OCI-LY1 (cell line): ENCODE results near the gene DYRK2.

ENCODE experiments used
- H2AFZ ChIP-seq: fragments of 200-600 bp; sonication (generic), shearing (Covaris generic); 2 replicates; pipeline ENCODE4 v1.6.0; 2014; ENCODE audit warnings: antibody characterized with exemption, mild to moderate bottlenecking, low read length
- H3F3A ChIP-seq: fragments of 200-600 bp; sonication (generic), shearing (Covaris generic); 2 replicates; pipeline ENCODE4 v1.6.0; 2014; ENCODE audit warnings: mild to moderate bottlenecking, antibody characterized with exemption, low read length, moderate library complexity; ENCODE audit not compliant: insufficient read depth
- H3K27ac ChIP-seq: fragments of 200-600 bp; sonication (generic); 2 replicates; pipeline ENCODE4 v1.5.1; 2014; ENCODE audit warnings: low read length, mixed run types, mild to moderate bottlenecking, low read depth; ENCODE audit not compliant: poor library complexity, severe bottlenecking
- H3K27me3 ChIP-seq: fragments of 200-600 bp; sonication (generic); 2 replicates; pipeline ENCODE4 v1.6.0; 2014; ENCODE audit warnings: antibody characterized with exemption, mild to moderate bottlenecking, low read length, moderate library complexity; ENCODE audit not compliant: insufficient read depth
- H3K36me3 ChIP-seq: fragments of 200-600 bp; sonication (generic); 2 replicates; pipeline ENCODE4 v1.6.1; 2014; ENCODE audit warnings: mild to moderate bottlenecking, antibody characterized with exemption, low read length, moderate library complexity, mixed read lengths; ENCODE audit not compliant: insufficient read depth
- H3K4me1 ChIP-seq: fragments of 200-600 bp; sonication (generic); 2 replicates; pipeline ENCODE4 v1.5.1; 2014; ENCODE audit warnings: mild to moderate bottlenecking, low read length, moderate library complexity; ENCODE audit not compliant: insufficient read depth, severe bottlenecking
- H3K4me2 ChIP-seq: fragments of 200-600 bp; sonication (generic), shearing (Covaris generic); 2 replicates; pipeline ENCODE4 v1.6.1; 2014; ENCODE audit warnings: low read length
- H3K4me3 ChIP-seq: fragments of 200-600 bp; sonication (generic); 2 replicates; pipeline ENCODE4 v1.5.1; 2014; ENCODE audit warnings: low read length, low read depth, mild to moderate bottlenecking, mixed read lengths; ENCODE audit not compliant: poor library complexity, severe bottlenecking
- H3K79me2 ChIP-seq: fragments of 200-600 bp; shearing (Covaris generic); 2 replicates; pipeline ENCODE4 v1.6.1; 2016; ENCODE audit warnings: mixed run types, low read length, mixed read lengths; ENCODE audit not compliant: insufficient read depth
- H3K9ac ChIP-seq: fragments of 200-600 bp; sonication (generic), shearing (Covaris generic); 2 replicates; pipeline ENCODE4 v1.6.1; 2014; ENCODE audit warnings: mild to moderate bottlenecking, low read length, mixed read lengths
- H3K9me2 ChIP-seq: fragments of 200-600 bp; sonication (generic), shearing (Covaris generic); 2 replicates; pipeline ENCODE4 v1.6.1; 2014; ENCODE audit warnings: low read depth, mild to moderate bottlenecking, low read length, mixed read lengths
- H3K9me3 ChIP-seq: fragments of 200-600 bp; shearing (Covaris generic); 2 replicates; pipeline ENCODE4 v1.6.1; 2014; ENCODE audit warnings: low read length, mixed read lengths
- H4K20me1 ChIP-seq: fragments of 200-600 bp; sonication (generic), shearing (Covaris generic); 2 replicates; pipeline ENCODE4 v1.6.0; 2016; ENCODE audit warnings: mild to moderate bottlenecking, low read length; ENCODE audit not compliant: insufficient read depth
- EZH2 ChIP-seq: fragments of 200-600 bp; sonication (generic), shearing (Covaris generic); IDR thresholded peaks from 2 replicates; pipeline ENCODE4 v1.8.0; 2017; ENCODE audit warnings: borderline replicate concordance, mixed run types, mild to moderate bottlenecking, antibody characterized with exemption, low read length, moderate library complexity, mixed read lengths
- TF ChIP-seq, protein P1 (sequence below): fragments of 200-600 bp; sonication (generic), shearing (Covaris generic); IDR thresholded peaks from 2 replicates; pipeline ENCODE4 v1.5.1; 2017; ENCODE audit warnings: mild to moderate bottlenecking, antibody characterized with exemption, low read length, moderate library complexity, mixed read lengths

The DYRK2 gene

GRCh38 chr12:67710582-67710981, 62.0 kb downstream of the DYRK2 start:
- Histone ChIP-seq H3K4me3 (no peak overlapping the region), H3F3A (no peaks in the 10 kb centered on the region), H3K27ac (no peak overlapping the region), H3K4me1 (no peaks in the 10 kb centered on the region), H3K36me3 (no peaks in the 10 kb centered on the region), H3K27me3 (no peaks in the 10 kb centered on the region), H4K20me1 (no peaks in the 10 kb centered on the region), H2AFZ (no peak overlapping the region), H3K9me2 (no peaks in the 10 kb centered on the region), H3K9me3 (no peaks in the 10 kb centered on the region), H3K9ac (no peak overlapping the region), H3K4me2 (no peak overlapping the region), H3K79me2 (no peaks in the 10 kb centered on the region)
- TF ChIP-seq, protein P1, sequence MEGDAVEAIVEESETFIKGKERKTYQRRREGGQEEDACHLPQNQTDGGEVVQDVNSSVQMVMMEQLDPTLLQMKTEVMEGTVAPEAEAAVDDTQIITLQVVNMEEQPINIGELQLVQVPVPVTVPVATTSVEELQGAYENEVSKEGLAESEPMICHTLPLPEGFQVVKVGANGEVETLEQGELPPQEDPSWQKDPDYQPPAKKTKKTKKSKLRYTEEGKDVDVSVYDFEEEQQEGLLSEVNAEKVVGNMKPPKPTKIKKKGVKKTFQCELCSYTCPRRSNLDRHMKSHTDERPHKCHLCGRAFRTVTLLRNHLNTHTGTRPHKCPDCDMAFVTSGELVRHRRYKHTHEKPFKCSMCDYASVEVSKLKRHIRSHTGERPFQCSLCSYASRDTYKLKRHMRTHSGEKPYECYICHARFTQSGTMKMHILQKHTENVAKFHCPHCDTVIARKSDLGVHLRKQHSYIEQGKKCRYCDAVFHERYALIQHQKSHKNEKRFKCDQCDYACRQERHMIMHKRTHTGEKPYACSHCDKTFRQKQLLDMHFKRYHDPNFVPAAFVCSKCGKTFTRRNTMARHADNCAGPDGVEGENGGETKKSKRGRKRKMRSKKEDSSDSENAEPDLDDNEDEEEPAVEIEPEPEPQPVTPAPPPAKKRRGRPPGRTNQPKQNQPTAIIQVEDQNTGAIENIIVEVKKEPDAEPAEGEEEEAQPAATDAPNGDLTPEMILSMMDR: no peak
- TF ChIP-seq EZH2: no peak

- no peak overlapping the region for H2AFZ ChIP-seq
- TF ChIP-seq, protein P1: no peak
- TF ChIP-seq EZH2: no peak
- H4K20me1 ChIP-seq: no peaks in the 10 kb centered on the region
- H3K79me2 ChIP-seq: no peaks in the 10 kb centered on the region
- no peak overlapping the region for H3K4me2 ChIP-seq
- H3K9me2 ChIP-seq: no peaks in the 10 kb centered on the region
- H3K4me3 ChIP-seq: no peak overlapping the region
- no peak overlapping the region for H3K27ac ChIP-seq
- no peaks in the 10 kb centered on the region for H3K4me1 ChIP-seq
- no peaks in the 10 kb centered on the region for H3K9me3 ChIP-seq
- no peaks in the 10 kb centered on the region for H3K36me3 ChIP-seq
- H3F3A ChIP-seq: no peaks in the 10 kb centered on the region
- H3K27me3 ChIP-seq: no peaks in the 10 kb centered on the region
- no peak overlapping the region for H3K9ac ChIP-seq
Observed at GRCh38 chr12:67712011-67712410, 63.5 kb downstream of the DYRK2 start.

- Histone ChIP-seq H3K79me2 (no peaks in the 10 kb centered on the region), H3K4me1 (no peaks in the 10 kb centered on the region), H2AFZ (no peak overlapping the region), H3F3A (no peaks in the 10 kb centered on the region), H3K36me3 (no peaks in the 10 kb centered on the region), H3K4me3 (no peak overlapping the region), H4K20me1 (no peaks in the 10 kb centered on the region), H3K9me3 (no peaks in the 10 kb centered on the region), H3K9me2 (no peaks in the 10 kb centered on the region), H3K9ac (no peak overlapping the region), H3K4me2 (no peak overlapping the region), H3K27me3 (no peaks in the 10 kb centered on the region), H3K27ac (no peak overlapping the region)
- TF ChIP-seq, protein P1: no peak
- no peak for TF ChIP-seq EZH2
Observed at GRCh38 chr12:67714648-67715047, 66.1 kb downstream of the DYRK2 start.
